ENCODE results near the gene THEM5.
"Not testable (repeated sequence)": the region's sequence is repeated elsewhere in the genome, so short reads cannot be mapped to it uniquely, and the experiment has no call there.

The THEM5 gene

DNA sequence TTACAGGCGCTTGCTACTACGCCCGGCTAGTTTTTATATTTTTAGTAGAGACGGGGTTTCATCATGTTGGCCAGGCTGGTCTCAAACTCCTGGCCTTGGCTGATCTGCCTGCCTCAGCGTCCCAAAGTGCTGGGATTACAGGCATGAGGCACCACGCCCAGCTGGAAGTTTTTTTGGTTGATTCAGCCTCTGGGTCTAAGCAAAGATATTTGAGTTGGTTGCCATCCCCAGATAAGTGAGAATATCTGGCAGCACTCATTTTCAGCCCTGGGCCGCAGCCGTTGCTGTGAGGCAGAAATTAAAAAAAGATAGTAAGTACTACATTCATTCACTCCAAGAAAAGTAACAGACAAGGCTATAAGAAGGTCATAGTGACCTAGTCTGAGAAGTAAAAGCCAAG lies 2.0 kb upstream of the THEM5 start:
- not testable (repeated sequence) for H3K36me3 ChIP-seq (ENCODE audit: control insufficient read depth in 1 of 2, insufficient read depth in 2 of 2, low read length in 2 of 2); H3K9me3 ChIP-seq (ENCODE audit: control insufficient read depth in 1 of 2, low read length in 2 of 2); H3K4me3 ChIP-seq (ENCODE audit: low read depth in 1 of 2, low read length in 2 of 2); H3K27ac ChIP-seq (ENCODE audit: low read depth, low read length); H3K4me1 ChIP-seq (ENCODE audit: control insufficient read depth in 1 of 2, insufficient read depth in 2 of 2, low read length in 2 of 2); H3K27me3 ChIP-seq (ENCODE audit: control insufficient read depth in 1 of 2, insufficient read depth in 2 of 2, low read length in 2 of 2); H3K9ac ChIP-seq (ENCODE audit: low read depth in 1 of 2, low read length in 2 of 2)

DNA sequence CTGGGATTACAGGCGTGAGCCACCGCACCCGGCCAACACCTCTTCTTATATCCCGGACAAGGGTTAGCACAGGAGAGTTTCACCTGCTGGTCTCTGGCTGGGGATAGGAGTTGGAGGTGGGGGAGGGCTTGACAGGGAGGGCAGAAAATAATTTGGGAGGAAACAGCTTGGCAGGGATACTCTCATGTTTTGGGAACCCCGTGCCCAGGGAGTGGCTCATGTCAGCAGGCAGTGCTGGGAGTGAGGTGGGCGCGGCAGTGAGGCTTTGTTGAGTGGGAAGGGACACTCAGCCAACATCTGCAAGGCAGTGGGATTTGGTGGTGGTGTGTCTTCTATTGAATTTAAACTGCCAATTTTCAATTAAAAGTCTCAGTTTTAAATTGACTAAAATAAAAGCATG lies 1.1 kb upstream of the THEM5 start:
- Histone ChIP-seq H3K36me3 (ENCODE audit: control insufficient read depth in 1 of 2, insufficient read depth in 2 of 2, low read length in 2 of 2) (no peaks in the 10 kb centered on the region), H3K9me3 (ENCODE audit: control insufficient read depth in 1 of 2, low read length in 2 of 2) (no peaks in the 10 kb centered on the region), H3K9ac (ENCODE audit: low read depth in 1 of 2, low read length in 2 of 2) (no peak overlapping the region), H3K27ac (ENCODE audit: low read depth, low read length) (no peak overlapping the region), H3K4me3 (ENCODE audit: low read depth in 1 of 2, low read length in 2 of 2) (no peak overlapping the region), H3K4me1 (ENCODE audit: control insufficient read depth in 1 of 2, insufficient read depth in 2 of 2, low read length in 2 of 2) (no peaks in the 10 kb centered on the region), H3K27me3 (ENCODE audit: control insufficient read depth in 1 of 2, insufficient read depth in 2 of 2, low read length in 2 of 2) (no peaks in the 10 kb centered on the region)

DNA sequence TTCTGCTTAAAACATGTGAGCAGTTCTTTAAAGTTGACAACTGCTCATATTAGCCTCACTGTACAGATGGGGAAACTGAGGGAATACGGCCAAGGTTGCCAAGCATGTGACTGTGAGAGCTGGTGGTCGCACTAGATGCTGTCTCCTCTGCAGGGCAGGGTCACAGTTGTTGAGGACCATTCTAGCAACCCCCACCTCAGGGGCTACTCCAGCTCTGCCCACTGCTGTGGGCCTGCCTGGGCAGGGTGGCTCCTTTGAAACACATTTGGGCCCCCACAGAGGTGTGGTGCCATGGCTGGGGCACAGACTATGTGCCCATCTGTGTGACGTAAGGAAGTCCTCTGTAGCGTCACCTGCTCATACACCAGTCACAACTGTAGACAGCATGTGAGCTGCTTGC lies 779 bp downstream of the THEM5 start:
- Histone ChIP-seq H3K9ac (ENCODE audit: low read depth in 1 of 2, low read length in 2 of 2) (no peak overlapping the region), H3K27ac (ENCODE audit: low read depth, low read length) (no peak overlapping the region), H3K36me3 (ENCODE audit: control insufficient read depth in 1 of 2, insufficient read depth in 2 of 2, low read length in 2 of 2) (no peaks in the 10 kb centered on the region), H3K9me3 (ENCODE audit: control insufficient read depth in 1 of 2, low read length in 2 of 2) (no peaks in the 10 kb centered on the region), H3K4me1 (ENCODE audit: control insufficient read depth in 1 of 2, insufficient read depth in 2 of 2, low read length in 2 of 2) (no peaks in the 10 kb centered on the region), H3K27me3 (ENCODE audit: control insufficient read depth in 1 of 2, insufficient read depth in 2 of 2, low read length in 2 of 2) (no peaks in the 10 kb centered on the region), H3K4me3 (ENCODE audit: low read depth in 1 of 2, low read length in 2 of 2) (no peak overlapping the region)

DNA sequence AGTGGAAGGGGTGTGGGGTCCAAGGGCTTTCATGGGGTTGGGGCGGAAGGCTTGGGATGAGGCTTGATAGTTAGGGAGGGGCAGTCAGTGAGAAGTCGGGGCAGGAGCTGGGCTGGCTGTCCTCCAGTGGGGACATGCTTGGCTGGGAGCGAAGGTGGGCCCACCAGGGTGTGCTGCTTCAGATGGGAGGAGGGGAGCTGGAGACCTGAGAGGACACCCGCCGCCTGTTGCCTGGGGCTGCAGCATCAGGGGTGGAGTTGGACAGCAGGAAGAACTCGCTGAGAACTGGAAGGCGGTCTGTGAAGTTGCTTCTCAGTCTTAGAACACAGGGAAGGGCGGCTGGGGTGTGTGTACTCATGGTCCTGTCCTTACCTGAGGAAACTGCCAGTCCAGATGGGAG lies 1.6 kb downstream of the THEM5 start:
- no peak overlapping the region for H3K9ac ChIP-seq (ENCODE audit: low read depth in 1 of 2, low read length in 2 of 2)
- no peaks in the 10 kb centered on the region for H3K36me3 ChIP-seq (ENCODE audit: control insufficient read depth in 1 of 2, insufficient read depth in 2 of 2, low read length in 2 of 2)
- no peak overlapping the region for H3K4me3 ChIP-seq (ENCODE audit: low read depth in 1 of 2, low read length in 2 of 2)
- H3K27me3 ChIP-seq (ENCODE audit: control insufficient read depth in 1 of 2, insufficient read depth in 2 of 2, low read length in 2 of 2), result no peaks in the 10 kb centered on the region
- no peak overlapping the region for H3K27ac ChIP-seq (ENCODE audit: low read depth, low read length)
- no peaks in the 10 kb centered on the region for H3K4me1 ChIP-seq (ENCODE audit: control insufficient read depth in 1 of 2, insufficient read depth in 2 of 2, low read length in 2 of 2)
- no peaks in the 10 kb centered on the region for H3K9me3 ChIP-seq (ENCODE audit: control insufficient read depth in 1 of 2, low read length in 2 of 2)

DNA sequence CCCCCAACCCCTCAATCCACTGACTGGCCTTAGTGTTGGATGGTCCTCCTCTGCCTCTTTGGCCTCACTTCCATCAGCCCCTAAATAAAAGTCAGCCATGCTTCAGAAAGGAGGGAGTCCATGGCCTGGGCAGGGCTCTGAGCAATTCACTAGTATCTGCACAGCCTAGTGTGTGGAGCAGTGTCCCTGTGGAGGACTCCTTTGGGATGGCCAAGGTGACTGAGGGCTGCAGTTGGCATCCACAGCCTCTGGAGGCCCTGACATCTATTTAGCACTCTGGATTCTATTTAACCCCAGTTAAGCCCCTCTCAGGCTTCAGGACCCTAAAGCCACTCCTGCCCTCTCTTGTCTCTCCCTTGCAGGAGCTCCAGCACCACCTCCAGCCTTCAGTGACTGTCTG lies 3.6 kb downstream of the THEM5 start:
- Histone ChIP-seq H3K9ac (ENCODE audit: low read depth in 1 of 2, low read length in 2 of 2) (no peak overlapping the region), H3K9me3 (ENCODE audit: control insufficient read depth in 1 of 2, low read length in 2 of 2) (no peaks in the 10 kb centered on the region), H3K36me3 (ENCODE audit: control insufficient read depth in 1 of 2, insufficient read depth in 2 of 2, low read length in 2 of 2) (no peaks in the 10 kb centered on the region), H3K27ac (ENCODE audit: low read depth, low read length) (no peak overlapping the region), H3K4me3 (ENCODE audit: low read depth in 1 of 2, low read length in 2 of 2) (no peak overlapping the region), H3K27me3 (ENCODE audit: control insufficient read depth in 1 of 2, insufficient read depth in 2 of 2, low read length in 2 of 2) (no peaks in the 10 kb centered on the region), H3K4me1 (ENCODE audit: control insufficient read depth in 1 of 2, insufficient read depth in 2 of 2, low read length in 2 of 2) (no peaks in the 10 kb centered on the region)

DNA sequence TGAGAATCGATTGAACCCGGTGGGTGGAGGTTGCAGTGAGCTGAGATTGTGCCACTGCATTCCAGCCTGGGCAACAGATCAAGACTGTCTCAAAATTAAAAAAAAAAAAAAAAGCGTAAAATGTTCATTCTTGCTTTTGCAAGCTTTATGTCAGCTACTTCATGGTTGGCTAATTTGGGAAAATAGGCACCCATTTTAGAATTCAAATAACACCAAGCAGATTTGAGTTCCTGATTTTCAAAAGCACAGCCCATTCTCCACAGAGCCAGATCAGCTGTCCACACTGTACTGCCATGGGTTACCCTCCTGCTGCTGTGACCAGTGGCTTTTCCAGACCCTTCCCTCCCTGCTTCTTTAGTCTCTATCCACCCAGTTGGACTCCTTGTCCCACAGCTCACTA lies 4.4 kb downstream of the THEM5 start:
- no peaks in the 10 kb centered on the region for H3K9me3 ChIP-seq (ENCODE audit: control insufficient read depth in 1 of 2, low read length in 2 of 2)
- H3K27me3 ChIP-seq (ENCODE audit: control insufficient read depth in 1 of 2, insufficient read depth in 2 of 2, low read length in 2 of 2), result no peaks in the 10 kb centered on the region
- H3K4me1 ChIP-seq (ENCODE audit: control insufficient read depth in 1 of 2, insufficient read depth in 2 of 2, low read length in 2 of 2), result no peaks in the 10 kb centered on the region
- H3K36me3 ChIP-seq (ENCODE audit: control insufficient read depth in 1 of 2, insufficient read depth in 2 of 2, low read length in 2 of 2), result no peaks in the 10 kb centered on the region
- no peak overlapping the region for H3K4me3 ChIP-seq (ENCODE audit: low read depth in 1 of 2, low read length in 2 of 2)
- H3K27ac ChIP-seq (ENCODE audit: low read depth, low read length), result no peak overlapping the region
- no peak overlapping the region for H3K9ac ChIP-seq (ENCODE audit: low read depth in 1 of 2, low read length in 2 of 2)

DNA sequence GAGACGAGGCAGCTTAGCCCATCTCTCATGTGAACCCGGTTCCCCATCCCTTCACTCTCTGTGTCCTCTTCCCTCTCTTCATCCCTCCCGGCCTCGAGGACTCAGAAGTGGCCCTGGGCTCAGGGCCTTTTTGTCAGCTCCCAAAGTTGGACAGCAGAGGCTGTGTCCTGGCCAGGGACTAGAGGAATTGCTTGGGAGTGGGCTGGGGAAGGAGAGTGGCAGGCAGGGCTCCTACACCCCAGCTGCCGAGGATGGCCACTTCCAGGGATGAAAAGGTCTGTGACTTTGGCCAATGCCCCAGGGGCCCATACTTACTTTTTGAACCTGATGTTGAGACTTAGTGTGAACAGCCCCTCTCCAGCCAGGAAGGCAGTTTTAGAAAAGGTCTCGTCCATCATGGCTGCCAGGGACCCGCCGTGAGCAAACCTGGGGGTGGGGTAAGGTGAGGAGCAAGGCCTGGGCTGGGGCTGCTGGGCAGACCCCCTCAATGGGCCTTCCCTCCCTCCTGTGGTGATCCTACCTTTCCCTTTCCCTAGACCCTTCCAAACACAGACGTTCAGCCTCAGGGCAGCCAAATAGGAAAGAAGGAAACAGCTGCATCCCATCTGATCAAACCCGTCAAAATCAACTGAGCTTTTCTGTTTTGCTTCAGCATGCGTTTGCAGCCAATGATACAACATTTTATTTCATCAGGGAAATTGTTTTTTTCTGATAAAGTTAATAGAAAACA lies 5.5 kb downstream of the THEM5 start:
- H3K27ac ChIP-seq (ENCODE audit: low read depth, low read length), result no peak overlapping the region
- H3K27me3 ChIP-seq (ENCODE audit: control insufficient read depth in 1 of 2, insufficient read depth in 2 of 2, low read length in 2 of 2), result no peaks in the 10 kb centered on the region
- H3K4me3 ChIP-seq (ENCODE audit: low read depth in 1 of 2, low read length in 2 of 2), result no peak overlapping the region
- no peaks in the 10 kb centered on the region for H3K36me3 ChIP-seq (ENCODE audit: control insufficient read depth in 1 of 2, insufficient read depth in 2 of 2, low read length in 2 of 2)
- H3K9ac ChIP-seq (ENCODE audit: low read depth in 1 of 2, low read length in 2 of 2), result no peak overlapping the region
- H3K9me3 ChIP-seq (ENCODE audit: control insufficient read depth in 1 of 2, low read length in 2 of 2), result no peaks in the 10 kb centered on the region
- no peaks in the 10 kb centered on the region for H3K4me1 ChIP-seq (ENCODE audit: control insufficient read depth in 1 of 2, insufficient read depth in 2 of 2, low read length in 2 of 2)

DNA sequence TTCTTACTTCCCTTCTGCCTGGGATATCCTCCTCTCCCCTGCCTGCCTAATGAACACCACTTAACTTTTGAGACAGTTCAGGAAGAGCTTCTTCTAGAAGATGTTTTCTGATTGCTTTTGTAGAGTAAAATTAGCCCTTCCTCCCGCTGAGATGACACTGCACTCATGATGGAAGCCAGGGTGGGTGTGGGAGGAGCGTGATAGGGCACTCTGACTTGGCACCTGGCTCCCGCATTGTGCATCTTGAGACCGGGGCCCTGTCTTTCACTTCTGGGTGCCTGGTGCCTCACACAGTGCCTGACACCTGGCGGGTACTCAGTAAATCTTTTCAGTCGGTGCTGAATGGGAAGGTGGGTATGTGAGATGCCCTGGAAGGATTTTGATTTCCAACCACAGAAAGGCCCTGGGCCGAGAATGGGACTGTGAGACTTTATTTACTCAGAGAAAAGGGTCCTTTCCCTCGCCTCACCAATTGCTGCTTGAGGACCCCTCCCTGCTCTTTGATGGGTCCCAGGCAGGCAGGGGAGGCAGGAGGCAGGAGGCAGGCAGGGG lies 6.8 kb downstream of the THEM5 start:
- Histone ChIP-seq H3K27ac (ENCODE audit: low read depth, low read length) (no peak overlapping the region), H3K36me3 (ENCODE audit: control insufficient read depth in 1 of 2, insufficient read depth in 2 of 2, low read length in 2 of 2) (no peaks in the 10 kb centered on the region), H3K27me3 (ENCODE audit: control insufficient read depth in 1 of 2, insufficient read depth in 2 of 2, low read length in 2 of 2) (no peaks in the 10 kb centered on the region), H3K4me1 (ENCODE audit: control insufficient read depth in 1 of 2, insufficient read depth in 2 of 2, low read length in 2 of 2) (no peaks in the 10 kb centered on the region), H3K9ac (ENCODE audit: low read depth in 1 of 2, low read length in 2 of 2) (no peak overlapping the region), H3K4me3 (ENCODE audit: low read depth in 1 of 2, low read length in 2 of 2) (no peak overlapping the region), H3K9me3 (ENCODE audit: control insufficient read depth in 1 of 2, low read length in 2 of 2) (no peaks in the 10 kb centered on the region)

DNA sequence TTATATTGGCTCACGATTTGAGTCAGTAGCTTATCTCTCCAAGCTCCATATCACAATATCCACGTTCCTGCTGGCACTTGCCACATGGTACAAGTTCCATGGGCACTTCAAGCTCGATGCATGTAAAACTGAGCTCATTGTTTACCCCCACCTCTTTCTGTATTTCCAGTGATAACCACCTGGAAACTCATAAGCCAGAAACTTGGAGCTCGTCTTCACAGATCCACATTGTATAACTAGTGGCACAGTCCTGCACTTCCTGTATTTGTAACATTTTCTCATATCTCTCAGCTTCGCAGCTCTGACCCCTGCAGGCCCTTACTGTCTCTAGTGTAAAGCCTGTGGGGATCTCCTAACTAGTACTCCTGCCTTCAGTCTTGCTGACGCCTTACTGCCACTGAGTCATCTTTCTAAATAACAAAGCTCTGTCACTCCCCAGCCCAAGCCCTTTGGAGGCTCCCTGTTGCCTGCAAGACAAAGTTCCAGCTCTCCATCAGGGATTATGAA lies 7.4 kb downstream of the THEM5 start:
- Histone ChIP-seq H3K4me3 (ENCODE audit: low read depth in 1 of 2, low read length in 2 of 2) (no peak overlapping the region), H3K27me3 (ENCODE audit: control insufficient read depth in 1 of 2, insufficient read depth in 2 of 2, low read length in 2 of 2) (no peaks in the 10 kb centered on the region), H3K9me3 (ENCODE audit: control insufficient read depth in 1 of 2, low read length in 2 of 2) (no peaks in the 10 kb centered on the region), H3K36me3 (ENCODE audit: control insufficient read depth in 1 of 2, insufficient read depth in 2 of 2, low read length in 2 of 2) (no peaks in the 10 kb centered on the region), H3K9ac (ENCODE audit: low read depth in 1 of 2, low read length in 2 of 2) (no peak overlapping the region), H3K4me1 (ENCODE audit: control insufficient read depth in 1 of 2, insufficient read depth in 2 of 2, low read length in 2 of 2) (no peaks in the 10 kb centered on the region), H3K27ac (ENCODE audit: low read depth, low read length) (no peak overlapping the region)

DNA sequence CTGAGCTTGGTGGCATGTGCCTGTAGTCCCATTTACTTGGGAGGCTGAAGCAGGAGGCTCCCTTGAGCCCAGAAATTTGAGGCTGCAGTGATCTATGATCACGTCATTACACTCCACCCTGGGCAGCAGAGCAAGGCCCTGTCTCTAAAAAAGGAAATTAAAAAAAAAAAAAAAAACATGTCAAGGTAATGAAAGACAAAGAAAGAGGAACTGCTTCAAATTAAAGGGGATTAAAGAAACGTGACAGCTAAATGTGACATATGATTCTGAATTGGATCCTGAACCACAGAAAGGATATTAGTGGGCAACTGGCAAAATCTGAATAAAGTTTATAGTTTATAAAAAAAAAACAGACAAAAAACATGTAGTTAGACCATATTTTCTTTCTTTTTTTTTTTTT lies 10.1 kb downstream of the THEM5 start:
- Histone ChIP-seq H3K27ac (ENCODE audit: low read depth, low read length) (no peak overlapping the region), H3K9me3 (ENCODE audit: control insufficient read depth in 1 of 2, low read length in 2 of 2) (no peaks in the 10 kb centered on the region), H3K36me3 (ENCODE audit: control insufficient read depth in 1 of 2, insufficient read depth in 2 of 2, low read length in 2 of 2) (no peaks in the 10 kb centered on the region), H3K27me3 (ENCODE audit: control insufficient read depth in 1 of 2, insufficient read depth in 2 of 2, low read length in 2 of 2) (no peaks in the 10 kb centered on the region), H3K4me3 (ENCODE audit: low read depth in 1 of 2, low read length in 2 of 2) (no peak overlapping the region), H3K9ac (ENCODE audit: low read depth in 1 of 2, low read length in 2 of 2) (no peak overlapping the region), H3K4me1 (ENCODE audit: control insufficient read depth in 1 of 2, insufficient read depth in 2 of 2, low read length in 2 of 2) (peaks cover 14 to 19% of the 10 kb centered on the region in 2 donors)

All from duodenal mucosa (tissue), 2 donors.